ENCODE measurements around the gene KRTAP10-3.

GRCh38 chr21:44558695-44559094 lies at the start of gene KRTAP10-3:
- no peak for TF ChIP-seq CTCF (IDR thresholded peaks at IDR 0.05)
- TF ChIP-seq MXI1 (IDR thresholded peaks at IDR 0.05; ENCODE audit: low read depth, low read length) = no peak
- no peak for TF ChIP-seq EP300 (IDR thresholded peaks at IDR 0.05; ENCODE audit: borderline replicate concordance in 1 of 2, low read depth in 1 of 2, low read length in 1 of 2)
- TF ChIP-seq SMC3 (IDR thresholded peaks at IDR 0.05; ENCODE audit: low read depth, low read length) = no peak
- TF ChIP-seq POLR2AphosphoS5 (IDR thresholded peaks at IDR 0.05; ENCODE audit: low read depth, low read length) = no peak
- no peak for TF ChIP-seq MEF2A (IDR thresholded peaks at IDR 0.05; ENCODE audit: borderline replicate concordance, low read depth)
- TF ChIP-seq EZH2phosphoT487 (IDR thresholded peaks at IDR 0.05; ENCODE audit: borderline replicate concordance, low read depth) = no peak
- TF ChIP-seq GATA2 (CRISPR knock-in tag; IDR thresholded peaks at IDR 0.05) = no peak
- no peak for TF ChIP-seq USF2 (IDR thresholded peaks at IDR 0.05; ENCODE audit: borderline replicate concordance, low read depth, low read length)
- TF ChIP-seq SIN3A (IDR thresholded peaks at IDR 0.05; ENCODE audit: borderline replicate concordance, low read depth, low read length) = no peak
- TF ChIP-seq CHD2 (IDR thresholded peaks at IDR 0.05; ENCODE audit: low read length, partially characterized antibody) = no peak
- TF ChIP-seq PBX3 (IDR thresholded peaks at IDR 0.05) = no peak

All from SK-N-SH (cell line).